HG03103 (cell line): Measurements from ENCODE around the gene EHMT2.
A peak's percentile ranks its signal among the peaks of the same experiment; 100 is the strongest.
"Not testable (repeated sequence)": the region's sequence is repeated elsewhere in the genome, so short reads cannot be mapped to it uniquely, and the experiment has no call there.

Experiments
- ATAC-seq: cut with Tn5 transposase; IDR thresholded peaks from one replicate; pipeline ENCODE4 v1.9.1; 2021; ENCODE audit warnings: low read depth; ENCODE audit not compliant: unreplicated experiment

The EHMT2 gene

DNA sequence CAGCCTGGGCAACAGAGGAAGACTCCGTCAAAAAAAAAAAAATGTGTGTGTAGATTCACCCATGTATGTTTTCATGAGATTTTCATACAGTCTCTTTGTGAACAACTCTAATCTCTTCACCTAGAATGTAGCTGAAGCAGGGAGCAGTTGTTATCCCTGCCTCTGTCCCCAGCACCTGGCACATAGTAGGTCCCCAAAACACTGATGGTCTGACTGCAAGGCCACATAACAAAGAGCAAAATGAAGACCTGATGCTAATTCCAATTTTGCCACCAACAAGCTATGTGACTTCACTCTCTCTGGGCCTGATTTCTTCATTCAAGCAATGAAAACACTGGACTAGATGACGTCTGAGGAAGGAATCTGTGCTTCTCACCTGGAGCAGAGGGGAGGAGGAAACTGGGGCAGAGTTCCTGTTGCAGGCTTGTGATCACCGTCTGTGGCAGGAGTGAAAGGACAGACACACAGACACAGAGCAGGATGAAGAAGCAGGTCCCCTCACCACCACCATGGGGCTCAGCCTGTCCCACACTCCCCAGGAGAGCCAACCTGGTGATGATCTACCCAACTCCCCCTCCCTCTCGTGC is 23.3 kb downstream of the EHMT2 start:
- ATAC-seq, result no peak

DNA sequence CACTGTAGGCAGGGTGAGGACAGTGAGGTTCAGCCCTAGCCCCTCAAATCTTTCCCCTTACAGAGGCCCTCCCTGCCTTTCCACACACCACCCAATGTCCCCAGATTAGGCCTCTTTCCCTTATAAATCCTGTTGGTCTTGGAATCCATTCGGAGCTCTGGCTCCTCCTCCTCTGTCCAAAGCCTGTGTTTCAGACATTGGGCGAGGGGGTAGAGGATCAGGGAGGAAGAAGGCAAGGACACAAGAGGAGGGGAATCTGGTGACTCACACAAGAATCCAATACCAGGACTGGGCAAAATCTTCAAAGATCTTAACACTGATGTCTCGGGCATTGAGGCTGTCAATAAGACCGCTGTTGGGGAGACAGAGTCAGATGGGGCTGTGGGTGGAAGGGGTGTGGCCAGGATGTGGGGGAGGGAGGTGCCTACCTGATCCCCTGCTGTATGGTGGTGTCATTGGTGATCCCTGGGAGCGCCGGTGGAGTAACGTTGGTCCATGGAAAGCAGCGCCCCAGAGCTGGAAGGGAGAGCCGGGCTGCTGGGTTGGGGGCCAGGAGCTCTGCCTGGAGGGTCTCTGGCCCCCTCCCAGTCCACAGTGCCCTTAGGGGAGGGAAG is 26.3 kb downstream of the EHMT2 start:
- no peak for ATAC-seq

DNA sequence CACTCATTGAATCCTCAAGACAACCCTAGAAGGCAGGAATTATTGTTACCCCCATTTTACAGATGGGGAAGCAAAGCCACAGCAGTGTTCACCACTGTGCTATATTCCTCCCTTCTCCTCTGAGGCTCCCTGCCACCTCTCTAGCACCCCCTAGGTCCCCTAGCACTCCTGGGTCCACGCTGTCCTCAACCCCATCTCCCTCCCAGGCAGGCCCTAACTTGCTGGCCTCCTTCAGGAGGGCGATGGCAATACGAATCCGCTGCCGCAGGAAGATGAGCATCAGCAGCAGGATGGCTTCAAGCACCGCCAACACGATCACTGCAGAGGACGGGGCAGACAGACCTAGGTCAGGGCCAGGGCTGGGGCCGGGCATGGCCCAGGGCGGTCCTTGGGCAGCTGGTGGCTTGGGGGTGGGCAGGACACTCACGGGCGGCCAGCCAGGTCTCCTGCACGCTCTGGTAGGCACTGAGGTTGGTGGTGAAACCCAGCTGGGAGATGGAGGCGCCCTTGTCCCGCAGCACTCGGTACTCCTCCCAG is 27.0 kb downstream of the EHMT2 start:
- ATAC-seq, result no peak

DNA sequence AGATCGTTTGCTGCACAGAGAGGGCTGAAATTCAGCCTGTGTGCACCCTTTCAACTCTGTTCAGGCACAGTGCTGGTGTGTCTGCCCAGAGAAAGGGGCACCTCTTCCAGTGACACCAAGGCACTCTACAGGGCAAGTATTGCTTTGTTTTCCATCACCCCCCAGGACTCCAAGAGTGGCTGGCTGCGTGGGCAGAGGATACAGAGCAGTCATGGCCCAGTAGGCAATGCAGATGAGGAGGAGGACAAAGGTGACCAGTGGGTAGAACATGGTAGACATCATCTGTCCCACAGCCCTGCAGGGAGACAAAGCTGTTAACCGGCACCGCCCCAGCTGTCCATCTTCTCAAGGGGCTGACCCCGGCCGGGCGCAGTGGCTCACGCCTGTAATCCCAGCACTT is 28.2 kb downstream of the EHMT2 start:
- no peak for ATAC-seq

DNA sequence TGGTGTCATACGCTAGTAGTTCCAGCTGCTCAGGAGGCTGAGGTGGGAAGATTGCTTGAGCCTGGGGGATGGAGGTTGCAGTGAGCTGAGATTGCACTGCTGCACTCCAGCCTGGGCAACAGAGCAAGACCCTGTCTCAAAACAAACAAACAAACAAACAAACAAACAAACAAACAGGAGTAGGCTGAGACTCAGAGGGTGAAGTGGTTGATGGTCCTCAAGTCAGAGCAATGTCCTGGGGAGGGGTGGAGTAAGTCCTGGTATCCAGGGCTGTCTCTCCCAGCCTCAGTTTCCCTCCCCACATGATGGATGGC is 28.9 kb downstream of the EHMT2 start:
- ATAC-seq, result not testable (repeated sequence)

DNA sequence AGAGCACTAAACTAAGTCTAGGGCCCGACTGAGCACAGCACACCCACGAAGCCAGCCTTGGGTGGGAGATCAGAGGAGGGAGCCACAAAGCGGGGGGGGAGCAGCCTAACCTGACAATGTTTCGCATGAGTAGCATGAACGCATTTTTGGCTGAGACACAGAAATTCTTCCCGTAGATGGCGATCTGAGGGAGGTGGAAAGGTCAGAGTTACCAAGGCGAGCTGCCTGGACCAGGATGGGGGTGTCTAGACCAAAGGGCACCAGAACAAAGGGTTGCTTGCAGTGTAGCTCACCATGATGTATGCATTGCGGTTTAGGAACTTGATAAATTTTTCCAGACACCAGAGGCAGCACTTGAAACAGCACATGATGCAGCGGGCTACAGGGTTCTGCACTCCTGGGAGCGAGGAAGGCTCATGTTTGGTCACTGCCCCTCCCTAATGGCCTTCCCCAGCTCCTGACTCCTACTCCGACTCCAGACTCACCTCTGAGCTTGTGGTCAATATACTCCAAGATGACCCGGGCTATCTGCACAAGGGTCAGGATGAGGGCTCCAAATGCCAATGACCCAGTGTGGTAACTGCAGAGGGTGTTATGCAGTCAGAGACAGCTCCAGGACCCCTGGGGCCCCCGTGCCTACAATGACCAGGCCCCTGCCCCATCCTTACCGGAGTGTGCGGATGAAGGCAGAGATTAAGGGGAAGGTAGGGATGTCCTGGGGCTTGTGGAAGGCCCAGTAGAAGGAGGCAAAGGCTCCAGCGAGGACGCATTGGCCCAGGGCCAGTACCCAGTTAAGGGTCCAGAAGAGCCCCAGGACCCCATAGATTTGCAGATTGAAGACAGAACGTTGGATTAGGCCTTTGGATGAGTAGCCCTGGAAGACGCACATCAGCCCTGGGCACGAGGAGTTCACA is 32.0 kb downstream of the EHMT2 start:
- ATAC-seq, result no peak

DNA sequence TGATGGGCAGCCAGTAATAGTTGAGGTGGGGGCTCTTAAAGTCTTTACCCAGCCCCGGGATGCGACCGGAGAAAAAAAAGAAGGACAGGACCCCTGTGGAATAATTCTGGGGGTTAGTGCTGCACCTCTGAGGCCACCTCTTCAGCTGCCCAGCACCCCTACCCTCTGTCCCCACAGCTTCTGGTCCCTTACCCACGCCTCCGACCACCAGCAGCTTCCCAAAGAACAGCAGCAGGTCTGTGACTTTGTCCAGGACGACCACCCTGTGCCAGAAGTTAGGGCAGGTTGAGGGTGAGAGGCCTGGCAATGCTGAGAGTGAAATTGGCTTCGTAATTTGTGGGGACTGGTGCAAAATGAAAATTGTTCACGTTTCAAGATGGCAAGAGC is 32.7 kb downstream of the EHMT2 start:
- ATAC-seq, result no peak

DNA sequence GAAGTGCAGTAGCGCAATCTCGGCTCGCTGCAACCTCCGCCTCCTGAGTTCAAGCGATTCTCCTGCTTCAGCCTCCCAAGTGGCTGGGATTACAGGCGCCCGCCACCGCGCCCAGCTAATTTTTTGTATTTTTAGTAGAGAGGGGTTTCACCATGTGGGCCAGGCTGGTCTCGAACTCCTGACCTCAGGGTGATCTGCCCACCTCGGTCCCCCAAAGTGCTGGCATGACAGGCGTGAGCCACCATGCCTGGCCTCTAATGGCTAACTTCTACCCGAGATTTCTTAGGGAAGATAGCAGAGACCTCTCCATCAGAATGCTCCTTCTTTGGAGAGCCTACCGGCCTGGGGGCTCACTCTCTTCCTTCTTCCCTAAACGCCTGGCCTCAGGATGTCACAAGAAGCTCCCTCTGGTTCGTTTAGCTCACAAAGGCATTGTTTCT is 33.4 kb downstream of the EHMT2 start:
- not testable (repeated sequence) for ATAC-seq

DNA sequence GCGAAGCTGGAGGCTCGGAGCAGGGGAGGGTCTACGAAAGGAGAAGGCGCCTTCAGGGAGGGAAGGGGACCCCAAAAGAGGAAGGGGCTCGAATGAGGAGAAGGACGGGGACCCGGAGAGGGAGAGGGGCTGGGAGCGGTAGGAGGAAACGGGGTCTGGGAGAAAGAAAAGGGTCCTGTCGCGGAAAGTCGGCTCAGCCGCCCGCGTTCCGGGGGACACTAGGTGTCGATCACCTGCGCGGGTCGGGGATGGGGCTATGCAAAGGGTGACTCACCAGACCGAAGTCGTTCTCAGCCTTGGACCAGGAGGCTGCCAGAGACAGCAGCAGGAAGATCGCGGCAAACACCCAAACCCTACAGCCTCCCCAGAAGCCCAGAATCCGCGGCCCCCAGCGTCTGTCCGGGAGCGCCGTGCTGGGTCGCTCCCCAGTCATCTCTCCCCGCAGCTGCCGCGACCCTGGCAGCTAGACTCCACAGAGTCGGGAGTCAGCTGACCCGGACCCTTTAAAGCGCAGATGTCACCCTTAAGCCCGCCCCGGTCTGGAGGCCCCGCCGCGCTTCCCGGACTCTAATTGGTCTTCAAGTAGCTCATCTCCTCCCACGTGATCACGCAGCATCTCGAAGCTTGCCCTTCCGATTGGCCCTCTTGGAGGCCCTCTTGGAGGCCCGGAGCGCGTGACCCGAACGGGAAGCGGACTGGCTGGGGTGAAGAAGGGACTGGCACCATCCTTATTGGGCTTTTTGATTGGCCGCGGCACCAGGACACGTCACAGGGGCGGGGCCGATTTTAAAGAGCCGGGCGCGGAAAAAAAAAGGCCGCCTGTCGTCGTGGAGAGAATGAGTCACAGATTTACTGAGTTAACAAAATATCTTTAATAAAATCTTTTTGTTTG is 34.9 kb downstream of the EHMT2 start, which contains the start of gene NEU1:
Gene NEU1, minus strand, starts transcription at position 478 of the 892 bp plus-strand sequence. Its CDS starts 45 bp downstream, at position 433.
- ATAC-seq, result peak; percentile 86

DNA sequence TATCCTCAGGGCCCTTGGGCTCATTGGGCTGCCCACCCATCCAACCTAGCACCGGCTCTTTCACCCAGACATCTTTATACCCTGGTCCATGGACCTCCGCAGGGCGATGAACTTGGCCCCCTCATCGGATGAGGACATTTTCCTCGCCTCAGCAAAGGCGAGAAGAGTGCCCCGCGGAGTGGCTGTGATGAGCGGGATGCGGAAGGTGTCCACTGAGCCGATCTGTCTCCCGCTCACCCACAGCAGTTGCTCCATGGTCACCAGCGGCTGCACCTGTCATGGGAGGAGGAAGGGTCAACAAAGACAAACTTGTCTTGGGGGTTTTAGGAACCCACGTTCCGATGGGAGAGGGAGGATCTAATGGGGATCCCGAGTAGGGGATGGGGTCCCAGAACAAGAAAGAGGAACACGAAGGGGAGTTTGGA is 35.6 kb downstream of the EHMT2 start:
- ATAC-seq, result no peak

DNA sequence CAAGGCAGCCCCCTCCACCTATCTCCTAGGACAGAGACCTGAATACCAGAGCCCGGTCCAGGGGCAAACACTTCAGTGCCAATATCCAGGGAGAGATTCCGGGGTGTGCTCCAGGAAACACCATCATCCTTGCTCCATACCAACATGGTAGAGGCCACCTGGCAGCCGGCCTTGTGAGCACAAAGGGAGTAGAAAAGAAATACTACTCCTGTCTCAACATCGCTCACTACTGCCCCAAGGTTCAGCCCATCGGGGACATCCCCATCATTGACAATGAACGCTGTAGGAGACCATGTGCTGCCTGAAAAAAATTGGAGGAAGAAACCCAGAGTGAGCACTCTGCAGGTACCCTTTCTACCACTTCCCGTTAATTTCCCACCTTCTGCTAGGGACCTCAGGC is 36.3 kb downstream of the EHMT2 start:
- ATAC-seq, result no peak

DNA sequence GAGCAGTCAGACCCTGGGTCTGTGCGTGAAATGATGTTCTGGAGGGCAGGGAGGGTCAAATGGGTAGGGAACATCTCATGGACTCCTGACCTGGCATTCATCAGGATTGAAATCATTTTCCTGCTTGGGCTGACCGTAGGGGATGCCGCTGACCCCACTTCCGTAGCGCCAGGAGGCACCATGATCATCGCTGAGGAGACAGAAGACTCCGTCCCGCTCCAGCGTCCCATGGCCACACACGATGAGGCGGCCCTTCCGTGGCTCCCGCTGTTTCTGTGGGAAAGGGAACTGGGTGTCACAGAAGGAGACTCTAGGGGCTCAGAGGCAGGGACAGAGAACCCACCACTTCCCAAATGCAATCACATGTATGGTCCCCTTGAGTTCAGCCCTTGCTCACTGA is 37.1 kb downstream of the EHMT2 start:
- no peak for ATAC-seq

DNA sequence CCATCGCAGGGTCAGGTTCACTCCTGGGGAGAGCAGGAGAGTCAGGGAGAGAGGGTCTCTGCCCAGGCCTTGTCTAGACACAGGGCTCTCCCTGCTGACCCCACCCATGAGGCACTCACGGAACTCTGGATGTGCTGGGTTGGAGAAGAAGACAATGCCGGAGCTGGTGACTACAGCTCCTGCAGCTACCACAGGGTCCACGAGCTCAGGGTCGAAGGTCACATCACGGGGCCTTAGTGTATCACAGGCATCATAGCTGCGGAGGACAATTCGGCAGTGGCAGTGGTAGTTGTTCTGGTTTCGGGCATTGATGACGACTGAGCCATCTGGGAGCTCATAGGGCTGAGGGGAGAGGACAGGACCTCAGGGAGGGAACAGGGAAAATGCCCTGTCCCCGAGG is 37.6 kb downstream of the EHMT2 start:
- no peak for ATAC-seq

DNA sequence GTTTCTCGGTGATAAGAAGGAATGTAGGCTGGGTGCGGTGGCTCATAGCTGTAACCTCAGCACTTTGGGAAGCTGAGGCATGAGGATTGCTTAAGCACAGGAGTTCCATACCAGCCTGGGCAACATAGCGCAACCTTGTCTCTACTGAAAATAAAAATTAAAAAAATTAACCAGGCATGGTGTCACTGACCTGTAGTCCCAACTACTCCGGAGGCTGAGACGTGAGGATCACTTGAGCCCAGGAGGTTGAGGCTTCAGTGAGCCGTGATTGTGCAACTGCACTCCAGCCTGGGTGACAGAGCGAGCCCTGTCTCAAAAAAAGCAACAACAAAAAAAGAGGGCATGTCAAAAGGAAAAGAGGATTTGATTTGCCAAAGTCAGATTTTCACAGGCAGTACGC is 38.8 kb downstream of the EHMT2 start:
- no peak for ATAC-seq

DNA sequence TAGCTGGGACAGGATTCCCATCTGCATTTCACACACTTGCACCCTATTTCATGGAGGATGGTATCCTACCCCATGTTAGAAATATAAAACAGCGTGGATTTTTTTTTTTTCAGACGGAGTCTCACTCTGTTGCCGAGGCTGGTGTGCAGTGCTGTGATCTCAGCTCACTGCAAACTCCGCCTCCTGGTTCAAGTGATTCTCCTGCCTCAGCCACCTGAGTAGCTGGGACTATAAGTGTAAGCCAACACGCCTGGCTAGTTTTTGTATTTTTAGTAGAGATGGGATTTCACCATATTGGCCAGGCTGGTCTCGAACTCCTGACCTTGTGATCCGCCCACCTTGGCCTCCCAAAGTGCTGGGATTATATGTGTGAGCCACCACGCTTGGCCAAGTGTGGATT is 39.7 kb downstream of the EHMT2 start:
- not testable (repeated sequence) for ATAC-seq

DNA sequence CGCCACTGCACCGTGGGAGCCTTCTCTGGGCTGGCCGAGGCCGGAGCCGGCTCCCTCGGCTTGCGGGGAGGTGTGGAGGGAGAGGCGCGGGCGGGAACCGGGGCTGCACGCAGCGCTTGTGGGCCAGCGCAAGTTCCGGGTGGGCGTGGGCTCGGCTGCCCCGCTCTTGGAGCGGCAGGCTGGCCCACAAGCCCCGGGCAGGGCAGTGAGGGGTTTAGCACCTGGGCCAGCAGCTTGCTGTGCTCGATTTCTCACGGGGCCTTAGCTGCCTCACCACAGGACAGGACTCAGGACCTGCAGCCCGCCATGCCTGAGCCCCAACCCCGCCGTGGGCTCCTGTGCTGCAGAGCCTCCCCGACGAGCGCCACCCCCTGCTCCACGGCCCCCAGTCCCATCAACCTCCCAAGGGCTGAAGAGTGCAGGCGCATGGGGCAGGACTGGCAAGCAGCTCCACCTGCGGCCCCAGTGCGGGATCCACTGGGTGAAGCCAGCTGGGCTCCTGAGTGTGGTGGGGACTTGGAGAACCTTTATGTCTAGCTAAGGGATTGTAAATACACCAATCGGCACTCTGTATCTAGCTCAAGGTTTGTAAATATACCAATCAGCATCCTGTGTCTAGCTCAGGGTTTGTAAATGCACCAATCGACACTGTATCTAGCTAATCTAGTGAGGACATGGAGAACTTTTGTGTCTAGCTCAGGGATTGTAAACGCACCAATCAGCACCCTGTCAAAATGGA is 45.3 kb downstream of the EHMT2 start:
- ATAC-seq, result not testable (repeated sequence)

DNA sequence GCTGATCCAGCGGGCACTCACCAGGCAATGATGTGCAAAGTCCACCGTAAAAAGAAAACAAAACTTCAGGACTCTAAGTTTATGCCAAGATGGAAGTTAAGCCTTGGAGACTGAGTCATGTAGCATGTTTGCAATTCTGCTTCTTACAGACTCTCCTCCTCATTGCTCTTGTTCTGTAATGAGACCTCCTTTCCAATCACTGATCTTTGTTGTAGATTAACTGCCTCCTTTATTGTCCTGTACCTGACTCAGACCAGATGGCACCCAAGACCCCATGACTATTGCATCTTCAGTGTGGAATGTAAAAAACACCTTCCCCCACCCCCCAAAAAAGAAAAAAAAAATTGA is 46.0 kb downstream of the EHMT2 start:
- no peak for ATAC-seq

DNA sequence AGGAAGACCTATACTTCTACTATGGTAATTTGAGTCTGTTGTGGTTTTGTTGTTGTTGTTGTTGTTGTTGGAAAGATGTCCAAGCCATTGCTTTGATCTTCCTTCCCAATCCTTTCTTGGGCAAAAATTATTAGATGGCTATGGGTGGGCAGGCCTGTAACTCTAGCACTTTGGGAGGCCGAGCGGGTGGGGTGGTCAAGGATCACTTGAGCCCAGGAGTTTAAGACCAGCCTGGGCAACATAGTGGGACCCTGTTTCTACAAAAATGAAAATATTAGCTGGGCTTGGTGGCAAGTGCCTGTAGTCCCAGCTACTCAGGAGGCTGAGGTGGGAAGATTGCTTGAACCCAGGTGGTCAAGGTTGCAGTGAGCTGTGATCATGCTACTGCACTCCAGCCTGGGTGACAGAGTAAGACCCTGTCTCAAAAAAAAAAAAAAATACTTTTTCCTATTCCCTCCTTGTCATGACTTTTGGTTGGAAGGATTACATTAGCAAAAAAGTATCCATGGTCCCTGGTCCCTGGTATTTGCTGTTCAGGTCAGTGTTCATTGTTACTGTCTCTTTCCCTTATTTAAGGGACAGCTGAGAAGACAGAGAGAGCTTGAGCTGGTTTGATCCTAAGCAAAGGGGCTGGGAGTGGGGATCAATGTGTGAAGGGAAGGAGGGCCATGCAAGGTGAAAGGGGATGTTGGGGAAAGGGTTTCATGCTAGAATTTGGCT is 46.6 kb downstream of the EHMT2 start:
- ATAC-seq, result no peak

DNA sequence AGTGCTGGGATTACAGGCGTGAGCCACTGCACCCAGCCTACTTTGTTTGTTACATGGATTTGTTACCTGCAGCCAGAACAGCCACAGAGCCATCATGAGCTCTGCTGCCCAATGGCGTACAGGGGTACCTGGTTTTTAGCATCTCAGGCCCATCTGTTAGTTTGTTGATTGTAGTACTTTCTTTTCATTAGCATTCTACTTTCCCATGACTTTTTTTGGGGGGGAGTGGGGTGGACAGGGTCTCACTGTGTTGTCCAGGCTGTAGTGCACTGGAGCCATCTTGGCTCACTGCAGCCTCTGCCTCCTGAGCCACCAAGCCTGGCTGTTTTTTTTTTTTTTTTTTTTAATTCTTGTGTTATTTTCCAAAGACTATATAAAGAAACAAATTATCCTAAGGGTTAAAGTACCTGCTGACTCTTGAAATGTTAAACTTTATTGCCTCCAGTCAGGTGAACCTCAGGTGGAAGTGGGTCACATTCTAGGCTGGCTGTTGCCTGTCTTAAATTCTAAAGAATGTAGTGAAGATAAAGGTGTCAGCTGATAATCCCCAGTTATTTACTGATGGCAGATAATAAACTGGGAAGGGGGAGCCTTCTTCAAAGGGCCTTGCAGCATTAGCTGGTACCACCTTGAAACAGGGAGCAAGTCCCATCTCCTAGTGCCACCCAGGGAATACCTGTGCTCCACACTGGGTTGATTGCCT is 50.1 kb downstream of the EHMT2 start:
- ATAC-seq, result no peak
